HT-29 (cell line): ENCODE measurements around the gene POSTN. TPM values are rescaled to one million over a fixed set of nuclear protein-coding genes. Genes with fewer than 3 reads are reported as not detected.

Source experiments
- DNase-seq: peaks from one replicate; pipeline ENCODE4 v3.0.0-alpha.2; 2015; ENCODE audit warnings: low spot score
- total RNA-seq: library from RNA; depleted of rRNA; stranded (reverse); fragments of >200 nt; shearing (Covaris generic); gene quantifications from 2 replicates; pipeline ENCODE4 v1.2.3, GENCODE V29; 2014

Gene POSTN
- total RNA-seq, 1 experiment from 2014 or later, result not detected

DNA sequence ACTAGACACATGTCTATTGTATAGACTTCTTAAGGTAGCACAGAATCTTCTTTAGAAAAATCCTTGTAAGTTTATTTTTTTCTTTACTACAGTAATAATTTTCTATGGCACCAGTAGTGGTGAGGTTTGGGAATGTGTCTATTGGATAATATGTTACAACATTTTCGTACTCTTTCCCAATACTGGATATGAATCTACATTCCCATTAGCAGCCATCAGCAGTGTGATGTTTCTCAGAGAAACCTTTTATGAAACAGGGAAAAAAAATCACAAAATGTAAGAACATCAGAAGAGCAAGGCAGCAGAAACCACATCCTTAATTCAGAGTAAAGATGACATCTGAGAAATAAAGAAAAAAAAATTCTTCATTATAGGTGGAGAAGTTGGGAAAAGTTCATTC, 83.3 kb downstream of the POSTN start:
- DNase-seq, result no peak
